HG02852 (cell line): ENCODE results near the gene PHAF1.

Experiments used
- ATAC-seq: cut with Tn5 transposase; IDR thresholded peaks from one replicate; pipeline ENCODE4 v1.9.1; 2021; ENCODE audit warnings: mild to moderate bottlenecking, moderate library complexity; ENCODE audit not compliant: unreplicated experiment

PHAF1 gene

GRCh38 chr16:67177743-67178699, 68.3 kb downstream of the PHAF1 start:
- no peak for ATAC-seq

GRCh38 chr16:67179421-67180080, 69.8 kb downstream of the PHAF1 start:
- no peak for ATAC-seq

- ATAC-seq, result no peak
Measured at GRCh38 chr16:67180166-67180565, 70.4 kb downstream of the PHAF1 start.

- ATAC-seq, result no peak
Measured at GRCh38 chr16:67181346-67181745, 71.6 kb downstream of the PHAF1 start.

GRCh38 chr16:67182288-67182687, 72.5 kb downstream of the PHAF1 start:
- ATAC-seq, result no peak

- no peak for ATAC-seq
Measured at GRCh38 chr16:67183284-67183626, 73.5 kb downstream of the PHAF1 start.

GRCh38 chr16:67183627-67184452, 74.1 kb downstream of the PHAF1 start, which contains the start of gene MATCAP1:
Gene MATCAP1 (minus strand): TSS chr16:67183963. CDS start chr16:67180610, 3,353 bp downstream.
- peak; percentile 95 for ATAC-seq

- no peak for ATAC-seq
Measured at GRCh38 chr16:67184453-67184994, 74.8 kb downstream of the PHAF1 start.

- no peak for ATAC-seq
Measured at GRCh38 chr16:67184995-67185650, 75.4 kb downstream of the PHAF1 start.

GRCh38 chr16:67185651-67186134, 76.0 kb downstream of the PHAF1 start:
- no peak for ATAC-seq

GRCh38 chr16:67186550-67186950, 76.8 kb downstream of the PHAF1 start:
- ATAC-seq, result no peak

GRCh38 chr16:67187175-67187890, 77.6 kb downstream of the PHAF1 start:
- ATAC-seq, result no peak

GRCh38 chr16:67188323-67188722, 78.6 kb downstream of the PHAF1 start:
- no peak for ATAC-seq

GRCh38 chr16:67188798-67189197, 79.1 kb downstream of the PHAF1 start:
- ATAC-seq, result no peak

GRCh38 chr16:67190041-67190440, 80.3 kb downstream of the PHAF1 start, which contains the start of gene EXOC3L1:
Gene EXOC3L1 (minus strand): TSS chr16:67190136. CDS start chr16:67189676, 460 bp downstream.
- no peak for ATAC-seq

- no peak for ATAC-seq
Measured at GRCh38 chr16:67190448-67191399, 81.0 kb downstream of the PHAF1 start.

GRCh38 chr16:67191411-67191994, 81.8 kb downstream of the PHAF1 start:
- ATAC-seq, result no peak
